GM21526 (cell line): Measurements from ENCODE around the gene METTL25.
"Not testable (repeated sequence)": the region's sequence is repeated elsewhere in the genome, so short reads cannot be mapped to it uniquely, and the experiment has no call there.

Source experiments
- ATAC-seq: cut with Tn5 transposase; IDR thresholded peaks from one replicate; pipeline ENCODE4 v1.9.1; 2021; ENCODE audit warnings: moderate library complexity; ENCODE audit not compliant: unreplicated experiment, low FRiP score

The METTL25 gene

GRCh38 chr12:82358200-82359114 lies at the start of gene METTL25, which contains the start of gene CCDC59:
TSS of gene METTL25 (plus strand) at chr12:82358529. CDS start at chr12:82358566, 37 bp downstream.
TSS of gene CCDC59 (minus strand) at chr12:82358387. CDS start at chr12:82358376, 11 bp downstream.
- ATAC-seq = peak; percentile 93

- ATAC-seq = no peak
Measured at GRCh38 chr12:82314406-82314892, 43.9 kb upstream of the METTL25 start.

GRCh38 chr12:82319276-82319675 lies 39.1 kb upstream of the METTL25 start:
- ATAC-seq = no peak

GRCh38 chr12:82325540-82326336 lies 32.6 kb upstream of the METTL25 start:
- no peak for ATAC-seq

GRCh38 chr12:82326905-82327503 lies 31.3 kb upstream of the METTL25 start:
- peak; percentile 61 for ATAC-seq

- ATAC-seq = no peak
Measured at GRCh38 chr12:82327861-82328260, 30.5 kb upstream of the METTL25 start.

GRCh38 chr12:82329508-82329907 lies 28.8 kb upstream of the METTL25 start:
- ATAC-seq = no peak

- no peak for ATAC-seq
Measured at GRCh38 chr12:82350161-82350560, 8.2 kb upstream of the METTL25 start.

GRCh38 chr12:82351390-82351789 lies 6.9 kb upstream of the METTL25 start:
- no peak for ATAC-seq

- no peak for ATAC-seq
Measured at GRCh38 chr12:82357340-82357739, 989 bp upstream of the METTL25 start.

GRCh38 chr12:82357845-82358199 lies 507 bp upstream of the METTL25 start:
- no peak for ATAC-seq

GRCh38 chr12:82359115-82359478 lies 768 bp downstream of the METTL25 start:
- peak; percentile 22 for ATAC-seq

- not testable (repeated sequence) for ATAC-seq
Measured at GRCh38 chr12:82360834-82361233, 2.5 kb downstream of the METTL25 start.

GRCh38 chr12:82361461-82361915 lies 3.2 kb downstream of the METTL25 start:
- no peak for ATAC-seq

- no peak for ATAC-seq
Measured at GRCh38 chr12:82363990-82364389, 5.7 kb downstream of the METTL25 start.

- no peak for ATAC-seq
Measured at GRCh38 chr12:82366197-82366596, 7.9 kb downstream of the METTL25 start.

GRCh38 chr12:82375201-82375600 lies 16.9 kb downstream of the METTL25 start:
- no peak for ATAC-seq

GRCh38 chr12:82378997-82379396 lies 20.7 kb downstream of the METTL25 start:
- ATAC-seq = no peak

- ATAC-seq = no peak
Measured at GRCh38 chr12:82383930-82384552, 25.7 kb downstream of the METTL25 start.

GRCh38 chr12:82398879-82399278 lies 40.5 kb downstream of the METTL25 start:
- no peak for ATAC-seq
